HuH-7.5 (cell line): ENCODE data around the gene LSM12.

ENCODE experiments used
- DNase-seq: peaks from one replicate; pipeline ENCODE4 v3.0.0; 2011; ENCODE audit warnings: low spot score

The LSM12 gene

DNA sequence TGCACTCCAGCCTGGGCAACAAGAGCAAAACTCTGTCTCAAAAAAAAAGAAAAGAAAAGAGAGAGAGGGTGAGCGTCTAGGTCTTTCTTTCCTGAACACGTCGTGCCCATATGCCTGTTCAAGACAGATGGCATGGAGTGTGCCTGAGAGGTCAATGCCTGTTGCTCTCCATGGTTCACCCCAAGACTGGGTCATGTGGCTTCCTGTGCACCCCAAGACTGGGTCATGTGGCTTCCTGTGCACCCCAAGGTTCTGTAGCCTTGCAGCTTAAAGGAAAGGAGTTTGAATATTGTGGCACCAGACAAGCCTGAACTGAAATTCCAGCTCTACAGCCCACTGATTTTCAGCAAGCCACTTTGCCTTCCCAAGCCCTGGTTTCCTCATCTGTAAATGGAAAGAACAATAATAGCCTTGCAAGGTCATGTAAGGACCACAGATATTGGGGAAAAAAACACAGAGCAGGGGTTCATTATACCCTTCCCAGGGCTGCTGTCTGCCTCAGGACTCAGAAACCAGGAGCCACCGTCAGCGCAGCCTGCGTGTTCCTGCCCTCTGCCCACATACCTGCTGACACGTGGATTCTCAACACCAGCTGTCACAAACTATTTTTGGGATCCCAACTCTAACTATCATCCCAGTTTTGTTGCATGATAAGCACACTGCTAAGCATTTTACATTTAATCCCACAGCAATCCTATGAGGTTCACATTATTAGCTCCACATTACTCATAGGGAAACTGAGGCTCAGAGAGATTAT, 80.1 kb downstream of the LSM12 start:
- DNase-seq, result no peak

DNA sequence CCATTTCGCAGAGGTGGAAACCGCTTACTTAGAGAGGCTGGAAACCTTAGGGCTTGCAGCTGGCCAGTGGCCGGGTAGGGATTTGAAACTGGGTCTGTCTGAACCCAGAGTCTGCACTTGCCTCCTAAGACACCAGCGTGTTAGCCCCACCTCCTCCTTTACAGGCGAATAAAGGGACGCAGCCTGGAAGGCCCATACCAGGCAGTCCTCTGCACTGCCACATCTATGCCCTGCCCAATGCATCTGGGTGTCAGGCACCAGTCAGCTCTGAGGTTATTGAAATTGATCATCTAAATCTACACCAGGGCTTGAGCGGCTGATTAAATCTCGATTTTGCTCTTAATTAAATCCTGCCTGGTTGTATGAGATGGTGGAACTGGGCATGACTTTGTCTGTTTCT, 82.0 kb downstream of the LSM12 start:
- DNase-seq, result no peak
